OCI-LY3 (cell line): ENCODE results near the gene ZNF121.
"Not testable (repeated sequence)": the region's sequence is repeated elsewhere in the genome, so short reads cannot be mapped to it uniquely, and the experiment has no call there.

ENCODE experiments used
- CTCF ChIP-seq: fragments of 200-600, 300-600 bp; sonication (generic); IDR thresholded peaks from 2 replicates; pipeline ENCODE4 v1.5.1; 2014; ENCODE audit warnings: antibody characterized with exemption, low read length, low read depth
- EZH2phosphoT487 ChIP-seq: fragments of 200-600 bp; shearing (Covaris generic); IDR thresholded peaks from 2 replicates; pipeline ENCODE4 v1.6.1; 2018; ENCODE audit warnings: antibody characterized with exemption, mixed run types, low read depth

- TF ChIP-seq CTCF, EZH2phosphoT487: not testable (repeated sequence)
Measured at GRCh38 chr19:9541281-9541680, 43.0 kb downstream of the ZNF121 start.
